ENCODE measurements around the gene CNOT1.
A peak's percentile ranks its signal among the peaks of the same experiment; 100 is the strongest.

Gene CNOT1

GRCh38 chr16:58515125-58515870 is 114.3 kb downstream of the CNOT1 start, which contains the start of gene SETD6:
SETD6 (plus strand) TSS chr16:58515517; CDS start chr16:58515538, 21 bp downstream.
- DNase-seq, result peak; percentile 77

DNA sequence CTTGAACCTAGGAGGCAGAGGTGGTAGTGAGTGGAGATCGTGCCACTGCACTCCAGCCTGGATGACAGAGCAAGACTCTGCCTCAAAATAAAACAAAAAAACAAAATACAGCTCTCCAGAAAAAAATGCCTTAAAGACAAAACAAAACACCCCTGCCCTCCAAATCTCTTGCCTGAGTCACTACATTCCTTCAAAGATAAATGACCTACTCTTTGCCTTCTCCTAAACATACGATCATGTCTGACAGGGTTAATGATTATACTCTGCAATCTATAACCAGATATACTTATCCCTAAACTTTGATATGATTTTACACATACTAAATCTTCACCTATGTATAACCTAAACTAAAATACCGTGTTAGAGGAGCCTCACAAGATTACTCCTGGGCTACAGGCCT is 115.8 kb downstream of the CNOT1 start:
- DNase-seq, result no peak

DNA sequence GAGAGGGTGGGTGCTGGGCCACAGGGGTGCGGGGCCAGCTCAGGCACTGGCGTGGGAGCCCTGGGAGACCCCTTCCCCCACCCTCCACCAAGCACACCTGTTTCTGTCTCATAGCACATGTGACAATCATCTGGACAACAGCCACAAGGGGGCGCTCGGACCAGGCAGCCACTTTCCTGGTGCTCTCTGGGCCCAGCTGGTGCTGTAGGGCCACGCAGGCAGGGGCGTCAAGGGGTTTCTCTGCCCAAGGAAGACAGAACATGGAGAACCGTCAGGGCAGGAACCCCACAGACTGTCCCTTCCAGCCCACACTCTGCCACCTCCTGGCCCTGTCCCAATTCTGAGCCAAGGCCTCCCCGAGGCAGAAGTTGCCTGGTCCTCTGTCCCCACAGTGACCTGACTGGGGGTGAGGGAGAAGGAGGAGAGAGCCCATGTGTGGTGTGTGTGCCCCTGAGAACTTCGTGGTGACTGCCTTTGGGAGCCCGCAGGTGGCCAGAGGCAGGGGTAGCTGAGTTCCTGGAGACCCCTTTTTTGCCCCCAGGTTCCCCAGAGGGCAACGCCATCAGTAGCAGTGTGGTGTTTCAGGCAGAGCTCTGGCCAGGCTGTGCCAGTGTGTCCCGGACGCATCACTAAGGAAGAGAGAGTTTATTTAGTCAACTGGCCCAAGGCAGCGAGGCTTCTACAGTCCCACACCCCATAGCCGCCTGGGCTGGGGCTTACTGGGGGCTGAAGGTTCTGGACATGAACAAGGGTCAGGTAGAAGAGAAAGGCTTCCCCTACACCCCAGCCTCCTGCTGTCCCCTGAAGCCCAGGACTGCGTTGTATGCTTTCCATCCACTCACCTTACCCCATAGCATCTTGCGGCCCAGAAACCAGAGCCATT is 117.5 kb downstream of the CNOT1 start:
- peak; percentile 55 for DNase-seq

- no peak for DNase-seq
Measured at GRCh38 chr16:58510776-58511628, 118.6 kb downstream of the CNOT1 start.

GRCh38 chr16:58510097-58510775 is 119.4 kb downstream of the CNOT1 start:
- no peak for DNase-seq

- DNase-seq, result no peak
Measured at GRCh38 chr16:58509256-58510096, 120.2 kb downstream of the CNOT1 start.

- DNase-seq, result no peak
Measured at GRCh38 chr16:58508671-58509251, 120.9 kb downstream of the CNOT1 start.

DNA sequence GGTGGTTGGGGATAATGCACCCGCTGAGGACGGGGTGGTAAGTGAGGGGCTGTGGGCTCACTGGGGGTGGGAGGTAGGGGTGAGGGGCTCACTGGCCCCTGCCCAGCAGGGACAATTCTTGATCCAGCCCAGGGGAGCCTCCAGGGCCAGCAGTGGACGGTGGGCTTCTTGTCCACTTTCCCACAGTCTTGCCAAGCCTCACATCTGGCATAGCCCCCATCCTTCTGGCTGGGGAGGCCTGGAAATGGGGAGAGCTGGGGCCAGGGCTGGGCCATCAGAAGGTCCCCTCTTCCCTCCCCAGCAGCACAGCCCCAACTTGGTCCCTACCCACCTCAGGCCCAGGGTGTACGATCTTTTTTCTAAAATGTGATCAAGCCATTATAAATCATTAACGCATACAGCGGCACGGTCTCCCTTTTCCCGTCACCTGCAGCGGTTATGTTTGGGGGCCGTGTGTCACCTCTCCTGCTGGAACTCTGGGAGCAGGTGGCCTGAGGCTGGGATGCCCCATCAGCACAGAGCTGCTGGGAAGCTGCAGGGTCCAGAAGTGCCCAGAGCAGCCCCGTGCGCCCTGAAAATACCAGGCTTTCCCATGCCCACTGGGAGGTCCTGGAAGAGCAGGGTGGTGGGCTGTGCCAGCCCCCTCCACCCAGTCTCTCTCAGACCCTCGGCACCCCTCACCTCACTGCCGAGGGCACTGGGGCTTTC is 121.5 kb downstream of the CNOT1 start:
- no peak for DNase-seq

DNA sequence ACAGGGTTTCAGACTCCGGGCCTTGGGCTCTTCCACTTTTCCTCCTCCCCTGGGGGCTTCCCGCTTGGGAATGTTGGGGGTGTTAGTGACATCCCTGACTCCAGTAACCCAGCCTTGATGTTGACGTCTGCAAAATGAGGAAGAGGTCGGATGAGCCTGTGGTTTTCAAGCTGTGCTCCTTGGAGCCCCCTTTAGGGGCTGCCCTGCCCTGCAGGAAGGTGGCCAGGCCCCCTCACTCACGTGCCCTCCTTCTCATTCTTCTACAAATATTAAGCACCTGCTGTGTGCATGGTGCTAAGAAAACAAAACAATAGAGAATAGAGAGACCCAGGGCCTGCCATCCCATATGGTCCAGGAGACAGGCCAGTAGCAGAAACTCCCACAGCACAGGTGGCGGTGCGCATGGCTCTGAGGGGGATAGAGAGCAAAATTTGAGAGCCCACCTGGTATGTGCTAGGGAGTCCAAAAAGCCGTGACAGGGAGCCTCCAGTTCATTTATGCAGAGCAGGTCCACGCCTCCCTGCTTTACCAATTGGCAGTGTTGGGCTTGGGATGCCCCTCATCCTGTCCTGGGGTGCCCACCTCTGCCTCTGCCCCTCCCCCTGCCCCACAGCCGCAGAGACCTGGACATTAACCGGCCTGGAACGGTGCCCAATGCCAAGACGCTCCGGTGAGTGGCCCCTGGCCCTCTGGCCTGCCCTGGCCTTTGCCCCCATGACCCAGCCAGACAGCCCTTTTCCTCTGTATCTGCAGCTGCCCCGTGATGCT is 122.2 kb downstream of the CNOT1 start:
- no peak for DNase-seq

GRCh38 chr16:58506241-58507194 is 123.1 kb downstream of the CNOT1 start:
- DNase-seq, result peak; percentile 70

- no peak for DNase-seq
Measured at GRCh38 chr16:58503863-58504688, 125.5 kb downstream of the CNOT1 start.

DNA sequence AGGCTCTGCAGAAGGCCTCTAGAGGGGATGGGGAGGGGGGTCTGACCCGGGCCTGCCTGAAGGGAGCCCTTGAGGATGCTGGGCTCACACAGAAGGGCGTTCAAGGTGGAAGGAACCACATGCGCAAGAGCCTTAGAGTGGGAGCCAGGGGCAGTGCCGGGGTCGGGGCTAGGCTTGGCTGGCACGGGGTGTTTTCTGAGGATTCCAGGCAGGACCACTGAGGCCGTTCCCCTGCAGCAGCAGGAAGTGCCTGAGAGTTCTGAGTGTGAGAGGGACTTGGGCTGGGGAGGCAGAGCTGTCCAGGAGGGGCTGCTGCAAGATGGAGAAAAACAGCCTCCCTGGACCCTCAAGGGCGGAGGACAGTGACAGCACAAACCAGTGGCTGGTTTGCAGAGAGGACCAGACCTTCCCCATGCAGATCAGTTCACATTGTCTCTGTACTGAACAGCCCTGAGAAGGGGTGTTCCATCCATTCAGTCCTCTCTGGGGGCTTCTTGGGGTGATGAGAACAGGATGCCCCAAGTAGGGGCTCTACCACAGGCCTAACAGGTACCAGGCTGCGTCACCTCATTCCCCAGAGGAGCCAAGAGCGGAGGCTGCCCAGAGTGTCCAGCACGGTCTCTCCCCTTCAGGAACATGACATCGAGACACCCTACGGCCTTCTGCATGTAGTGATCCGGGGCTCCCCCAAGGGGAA is 126.3 kb downstream of the CNOT1 start:
- no peak for DNase-seq

- DNase-seq, result no peak
Measured at GRCh38 chr16:58502217-58502921, 127.3 kb downstream of the CNOT1 start.

GRCh38 chr16:58501242-58502131 is 128.1 kb downstream of the CNOT1 start:
- DNase-seq, result peak; percentile 80
